MM.1S (cell line): ENCODE measurements around the gene ZNF625.
A peak's percentile ranks its signal among the peaks of the same experiment; 100 is the strongest.

Experiments
- DNase-seq: peaks from one replicate; pipeline ENCODE4 v3.0.0-alpha.2; 2015
- H2AFZ ChIP-seq: fragments of 300-600 bp; sonication (generic); 2 replicates; pipeline ENCODE4 v1.6.0; 2016; ENCODE audit warnings: antibody characterized with exemption, low read length
- H3F3A ChIP-seq: fragments of 300-600 bp; sonication (generic); 2 replicates; pipeline ENCODE4 v1.6.1; 2016; ENCODE audit warnings: mild to moderate bottlenecking, antibody characterized with exemption, low read length, moderate library complexity, mixed read lengths; ENCODE audit not compliant: insufficient read depth
- H3K27ac ChIP-seq: fragments of 300-600 bp; sonication (generic); 2 replicates; pipeline ENCODE4 v1.5.1; 2016; ENCODE audit warnings: mild to moderate bottlenecking, low read length
- H3K27me3 ChIP-seq: fragments of 300-600 bp; sonication (generic); replicated peaks from 2 replicates; pipeline ENCODE4 v1.6.0; 2016; ENCODE audit warnings: low read length; ENCODE audit not compliant: insufficient read depth
- H3K36me3 ChIP-seq: fragments of 300-600 bp; sonication (generic); replicated peaks from 2 replicates; pipeline ENCODE4 v1.6.1; 2016; ENCODE audit warnings: mild to moderate bottlenecking, low read length, mixed read lengths; ENCODE audit not compliant: insufficient read depth
- H3K4me1 ChIP-seq: fragments of 300-600 bp; sonication (generic); 2 replicates; pipeline ENCODE4 v1.6.1; 2016; ENCODE audit warnings: low read length, mixed read lengths
- H3K4me2 ChIP-seq: fragments of 300-600 bp; sonication (generic); 2 replicates; pipeline ENCODE4 v1.6.0; 2016; ENCODE audit warnings: low read depth, low read length
- H3K4me3 ChIP-seq: fragments of 300-600 bp; sonication (generic); 2 replicates; pipeline ENCODE4 v1.5.1; 2016; ENCODE audit warnings: low read length, mixed read lengths
- H3K79me2 ChIP-seq: fragments of 300-600 bp; sonication (generic); 2 replicates; pipeline ENCODE4 v1.6.1; 2016; ENCODE audit warnings: mixed run types, low read length, mixed read lengths
- H3K9ac ChIP-seq: fragments of 300-600 bp; sonication (generic); 2 replicates; pipeline ENCODE4 v1.6.1; 2016; ENCODE audit warnings: low read length, mixed read lengths
- H3K9me2 ChIP-seq: fragments of 300-600 bp; sonication (generic); replicated peaks from 2 replicates; pipeline ENCODE4 v1.6.1; 2016; ENCODE audit warnings: mild to moderate bottlenecking, low read length, mixed read lengths; ENCODE audit not compliant: insufficient read depth
- H3K9me3 ChIP-seq: fragments of 300-600 bp; sonication (generic); replicated peaks from 2 replicates; pipeline ENCODE4 v1.6.1; 2016; ENCODE audit warnings: mild to moderate bottlenecking, low read length, mixed read lengths; ENCODE audit not compliant: insufficient read depth
- H4K20me1 ChIP-seq: fragments of 300-600 bp; sonication (generic); 2 replicates; pipeline ENCODE4 v1.6.1; 2016; ENCODE audit warnings: mild to moderate bottlenecking, low read length, moderate library complexity, mixed read lengths; ENCODE audit not compliant: insufficient read depth
- CTCF ChIP-seq: fragments of 300-600 bp; sonication (generic); IDR thresholded peaks from 2 replicates; pipeline ENCODE4 v1.5.1; 2016; ENCODE audit warnings: antibody characterized with exemption, low read length, mixed read lengths
- EZH2 ChIP-seq: fragments of 300-600 bp; sonication (generic); optimal IDR thresholded peaks from 2 replicates; pipeline ENCODE3; 2017; ENCODE audit warnings: low read depth, mild to moderate bottlenecking, antibody characterized with exemption, low read length, mixed read lengths
- EZH2phosphoT487 ChIP-seq: fragments of 300-600 bp; sonication (generic); IDR thresholded peaks from 2 replicates; pipeline ENCODE4 v1.6.1; 2018; ENCODE audit warnings: antibody characterized with exemption, low read length

Gene ZNF625

GRCh38 chr19:12156223-12157058, at the start of gene ZNF625:
Gene ZNF625, minus strand, starts transcription at chr19:12156734. Its CDS starts 176 bp downstream, at chr19:12156558.
- Histone ChIP-seq H3K4me2 (peak within 1 kb of the TSS; percentile 32; the same call in 1 of the 2 replicates), H3K4me1 (no peaks in the 10 kb centered on the region), H3K79me2 (no peaks in the 10 kb centered on the region), H3K27me3 (no peaks in the 10 kb centered on the region; the same call in 1 of the 2 replicates), H3K36me3 (no peaks in the 10 kb centered on the region), H3K9ac (peak within 1 kb of the TSS; percentile 40; the same call in 1 of the 2 replicates), H3K9me3 (no peaks in the 10 kb centered on the region), H3F3A (no peaks in the 10 kb centered on the region), H3K27ac (no peak within 1 kb of the TSS), H3K9me2 (no peaks in the 10 kb centered on the region), H4K20me1 (no peaks in the 10 kb centered on the region), H2AFZ (peak within 1 kb of the TSS; percentile 36), H3K4me3 (peak within 1 kb of the TSS; percentile 61)
- no peak for TF ChIP-seq EZH2phosphoT487
- no peak for TF ChIP-seq EZH2
- TF ChIP-seq CTCF = no peak
- peak; percentile 47 for DNase-seq

- Histone ChIP-seq H3K36me3 (no peaks in the 10 kb centered on the region; the same call in 1 of the 2 replicates), H3K27ac (no peak overlapping the region), H3K9ac (no peak overlapping the region), H3K4me1 (no peaks in the 10 kb centered on the region), H3K4me2 (no peak overlapping the region), H3K27me3 (no peaks in the 10 kb centered on the region), H3K9me3 (no peaks in the 10 kb centered on the region), H2AFZ (no peak overlapping the region), H3K9me2 (no peaks in the 10 kb centered on the region), H3K79me2 (no peaks in the 10 kb centered on the region), H3K4me3 (no peak overlapping the region), H3F3A (no peaks in the 10 kb centered on the region), H4K20me1 (no peaks in the 10 kb centered on the region)
- TF ChIP-seq EZH2 = no peak
- no peak for TF ChIP-seq CTCF
- no peak for TF ChIP-seq EZH2phosphoT487
- DNase-seq = no peak
Measured at GRCh38 chr19:12205296-12205695, 48.8 kb upstream of the ZNF625 start.

GRCh38 chr19:12202250-12202649, 45.7 kb upstream of the ZNF625 start:
- Histone ChIP-seq H3K27me3 (no peaks in the 10 kb centered on the region), H3K4me1 (no peaks in the 10 kb centered on the region), H3K79me2 (no peaks in the 10 kb centered on the region), H3F3A (no peaks in the 10 kb centered on the region), H2AFZ (no peak overlapping the region), H3K9me3 (no peaks in the 10 kb centered on the region), H4K20me1 (no peaks in the 10 kb centered on the region), H3K27ac (no peak overlapping the region), H3K4me2 (no peak overlapping the region), H3K36me3 (no peaks in the 10 kb centered on the region), H3K9ac (no peak overlapping the region), H3K4me3 (no peak overlapping the region), H3K9me2 (no peaks in the 10 kb centered on the region)
- no peak for DNase-seq
- no peak for TF ChIP-seq CTCF
- TF ChIP-seq EZH2 = no peak
